ENCODE results near the gene TMEM9.

- no peak for TF ChIP-seq CTCF (IDR thresholded peaks at IDR 0.05)
- TF ChIP-seq POLR2AphosphoS5 (IDR thresholded peaks at IDR 0.05; ENCODE audit: low read depth, low read length): no peak
- TF ChIP-seq TCF7L2 (IDR thresholded peaks at IDR 0.05; ENCODE audit: low read depth, low read length): no peak
- no peak for TF ChIP-seq REST (IDR thresholded peaks at IDR 0.05; ENCODE audit: insufficient read depth in 1 of 2, low read depth in 2 of 2, low read length in 1 of 2)
- no peak for TF ChIP-seq SIN3A (IDR thresholded peaks at IDR 0.05; ENCODE audit: borderline replicate concordance, insufficient read depth, low read depth, low read length)
Measured at GRCh38 chr1:201172999-201173610, 18.8 kb upstream of the TMEM9 start.
